GM19438 (cell line): ENCODE results near the gene PATZ1.
"Not testable (repeated sequence)": the region's sequence is repeated elsewhere in the genome, so short reads cannot be mapped to it uniquely, and the experiment has no call there.

Experiments used
- ATAC-seq: cut with Tn5 transposase; IDR thresholded peaks from one replicate; pipeline ENCODE4 v1.9.1; 2021; ENCODE audit warnings: low read depth; ENCODE audit not compliant: unreplicated experiment

The PATZ1 gene, protein sequence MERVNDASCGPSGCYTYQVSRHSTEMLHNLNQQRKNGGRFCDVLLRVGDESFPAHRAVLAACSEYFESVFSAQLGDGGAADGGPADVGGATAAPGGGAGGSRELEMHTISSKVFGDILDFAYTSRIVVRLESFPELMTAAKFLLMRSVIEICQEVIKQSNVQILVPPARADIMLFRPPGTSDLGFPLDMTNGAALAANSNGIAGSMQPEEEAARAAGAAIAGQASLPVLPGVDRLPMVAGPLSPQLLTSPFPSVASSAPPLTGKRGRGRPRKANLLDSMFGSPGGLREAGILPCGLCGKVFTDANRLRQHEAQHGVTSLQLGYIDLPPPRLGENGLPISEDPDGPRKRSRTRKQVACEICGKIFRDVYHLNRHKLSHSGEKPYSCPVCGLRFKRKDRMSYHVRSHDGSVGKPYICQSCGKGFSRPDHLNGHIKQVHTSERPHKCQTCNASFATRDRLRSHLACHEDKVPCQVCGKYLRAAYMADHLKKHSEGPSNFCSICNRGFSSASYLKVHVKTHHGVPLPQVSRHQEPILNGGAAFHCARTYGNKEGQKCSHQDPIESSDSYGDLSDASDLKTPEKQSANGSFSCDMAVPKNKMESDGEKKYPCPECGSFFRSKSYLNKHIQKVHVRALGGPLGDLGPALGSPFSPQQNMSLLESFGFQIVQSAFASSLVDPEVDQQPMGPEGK

DNA sequence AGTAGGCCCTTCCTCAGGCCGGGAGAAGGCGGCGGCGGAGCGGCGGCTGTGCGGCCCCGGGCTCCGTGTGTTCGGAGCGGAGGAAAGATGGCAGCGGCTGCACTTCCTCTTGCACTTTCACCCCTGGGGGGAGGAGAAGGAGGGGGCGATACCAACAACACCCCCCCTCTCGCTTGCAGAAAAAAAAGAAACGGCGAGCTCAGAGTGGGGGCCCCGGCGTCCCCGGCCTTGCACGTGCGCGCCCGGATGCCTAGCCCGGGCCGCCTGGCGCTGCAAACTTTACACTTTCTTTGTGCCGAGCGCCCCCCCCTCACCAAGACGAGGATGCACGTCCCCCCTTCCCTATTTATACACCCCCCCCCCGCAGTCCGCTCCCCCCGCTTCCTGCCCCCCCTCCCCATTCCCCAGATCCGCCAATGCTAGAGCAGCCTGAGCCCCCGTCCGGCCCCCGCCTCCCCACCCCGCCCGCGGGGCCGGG is at the start of gene PATZ1:
Gene PATZ1, minus strand, starts transcription at position 92 of the 478 bp plus-strand sequence. CDS start 744 bp downstream, outside the sequence.
- ATAC-seq = peak; percentile 22

DNA sequence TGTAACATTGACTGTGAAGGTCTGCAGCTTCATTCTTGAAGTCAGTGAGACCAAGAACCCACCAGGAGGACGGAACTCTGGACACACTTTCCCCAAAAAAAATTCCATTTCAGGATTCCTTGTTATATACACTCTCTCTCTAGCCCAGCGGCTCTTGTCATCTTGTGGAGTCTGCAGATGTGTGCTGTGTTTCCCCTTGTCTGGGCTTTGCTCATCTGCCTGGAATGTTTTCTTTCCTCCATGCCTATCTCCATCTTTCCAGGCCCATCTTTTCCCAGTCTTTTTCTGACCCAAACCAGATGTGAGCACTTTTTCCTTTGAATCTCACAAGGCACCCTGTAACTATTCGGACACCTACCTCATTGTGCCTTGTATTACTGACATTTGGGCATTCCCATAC is 48.2 kb upstream of the PATZ1 start:
- ATAC-seq = no peak

DNA sequence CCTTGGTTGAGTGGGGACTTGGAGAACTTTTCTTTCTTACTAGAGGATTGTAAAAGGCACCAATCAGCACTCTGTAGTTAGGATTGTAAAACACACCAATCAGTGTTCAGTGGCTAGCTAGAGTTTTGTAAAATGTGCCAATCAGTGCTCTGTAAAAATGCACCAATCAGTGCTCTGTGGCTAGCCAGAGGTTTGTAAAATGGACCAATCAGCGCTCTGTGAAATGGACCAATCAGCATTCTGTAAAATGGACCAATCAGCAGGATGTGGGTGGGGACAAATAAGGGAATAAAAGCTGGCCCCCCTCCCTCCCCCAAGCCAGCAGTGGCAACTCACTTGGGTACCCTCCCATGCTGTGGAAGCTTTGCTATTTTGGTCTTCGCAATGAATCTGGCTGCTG is 47.7 kb upstream of the PATZ1 start:
- no peak for ATAC-seq

DNA sequence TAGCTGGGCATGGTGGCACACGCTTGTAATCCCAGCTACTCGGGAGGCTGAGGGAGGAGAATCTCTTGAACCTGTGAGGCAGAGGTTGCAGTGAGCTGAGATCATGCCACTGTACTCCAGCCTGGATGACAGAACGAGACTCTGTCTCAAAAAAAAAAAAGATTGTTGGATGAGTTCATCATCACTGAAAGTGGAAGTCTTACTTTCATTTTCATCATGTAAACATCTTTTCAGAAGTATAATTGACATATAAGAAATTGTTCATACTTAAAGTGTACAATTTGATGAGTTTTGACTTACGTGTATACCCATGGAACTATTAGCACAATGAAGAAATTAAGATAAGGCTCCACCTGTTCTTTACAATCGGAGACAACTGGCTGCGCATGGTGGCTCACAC is 32.5 kb upstream of the PATZ1 start:
- not testable (repeated sequence) for ATAC-seq

DNA sequence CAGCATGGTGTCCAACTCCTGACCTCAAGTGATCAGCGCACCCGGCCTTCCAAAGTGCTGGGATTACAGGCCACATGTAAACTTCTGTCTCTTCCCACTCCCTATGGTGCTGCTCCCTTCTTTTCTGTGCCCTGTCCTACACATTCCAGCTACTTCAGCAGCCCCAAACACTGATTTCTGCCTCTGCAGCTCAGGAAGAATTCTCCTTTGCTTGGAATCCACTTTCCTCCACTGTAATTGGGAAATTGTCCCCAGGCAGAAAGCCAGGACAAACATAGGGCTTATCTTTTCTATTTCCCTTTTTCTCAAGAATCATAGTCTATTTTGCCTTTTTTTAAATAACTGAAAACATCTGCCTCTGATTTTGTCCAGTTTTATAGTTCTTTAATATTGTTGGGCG is 32.0 kb upstream of the PATZ1 start:
- ATAC-seq = no peak

DNA sequence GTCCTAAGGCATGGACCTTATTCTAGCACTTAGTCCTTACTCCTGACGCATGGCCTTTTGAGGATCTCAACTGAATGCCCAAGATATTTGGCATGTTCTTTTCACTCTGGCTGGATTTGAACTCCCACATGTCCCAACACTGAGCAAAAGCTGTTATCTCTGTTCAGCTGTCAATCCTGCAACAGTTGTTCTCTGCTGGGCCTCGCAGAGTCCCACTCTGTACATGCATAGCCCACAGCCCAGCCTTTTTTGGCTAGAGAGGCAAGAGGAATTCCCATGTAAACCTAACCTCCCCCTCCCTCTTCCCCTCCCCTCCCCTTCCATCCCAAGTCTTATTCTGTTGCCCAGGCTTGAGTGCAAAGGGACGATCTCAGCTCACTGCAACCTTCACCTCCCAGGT is 31.5 kb upstream of the PATZ1 start:
- no peak for ATAC-seq

DNA sequence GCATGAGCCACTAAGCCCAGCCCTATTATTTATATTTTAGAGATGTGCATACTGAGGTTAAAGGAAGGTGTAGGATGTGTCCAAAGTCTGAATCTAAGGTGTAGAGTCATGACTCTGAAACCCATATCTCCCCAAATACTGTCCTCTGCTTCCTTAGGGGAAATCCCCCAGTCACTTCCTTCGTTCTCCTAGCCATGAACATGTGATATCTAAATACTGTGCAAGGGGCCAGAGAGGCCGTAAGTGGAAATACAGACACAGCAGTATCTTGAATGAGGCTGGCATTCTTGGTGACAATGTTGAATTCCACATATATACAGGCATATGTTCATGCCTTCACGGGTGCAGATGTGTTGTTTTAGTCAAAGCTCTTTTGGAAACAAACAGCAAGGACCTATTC is 21.3 kb upstream of the PATZ1 start:
- no peak for ATAC-seq

DNA sequence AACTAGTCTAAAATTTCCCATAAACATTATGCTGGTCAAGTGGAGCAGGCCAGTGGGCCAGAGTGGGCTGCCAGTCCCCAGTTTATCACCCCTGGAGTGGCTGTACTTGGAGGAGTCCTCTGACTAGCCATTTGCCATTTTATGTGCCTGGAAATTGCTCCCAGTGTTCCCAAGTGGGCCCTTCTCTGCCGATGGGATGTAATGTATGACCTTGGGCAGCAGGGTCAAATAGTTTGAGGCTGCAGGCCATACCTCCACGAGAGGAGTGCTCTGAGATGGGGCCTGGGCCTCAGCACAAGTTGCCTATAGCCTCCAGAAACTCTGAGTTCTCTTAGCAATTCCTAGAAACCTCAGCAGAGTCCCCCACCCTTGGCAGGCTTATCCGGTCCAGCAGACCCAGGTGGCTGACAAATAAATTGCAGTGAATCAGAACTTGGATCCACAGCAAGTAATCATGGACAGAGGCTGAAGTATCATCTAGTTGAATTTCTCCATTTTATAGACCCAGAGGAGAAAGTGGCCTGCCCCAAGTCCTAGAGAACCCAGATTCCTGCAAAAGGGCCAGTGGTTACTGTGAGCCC is 17.8 kb upstream of the PATZ1 start:
- ATAC-seq = no peak

DNA sequence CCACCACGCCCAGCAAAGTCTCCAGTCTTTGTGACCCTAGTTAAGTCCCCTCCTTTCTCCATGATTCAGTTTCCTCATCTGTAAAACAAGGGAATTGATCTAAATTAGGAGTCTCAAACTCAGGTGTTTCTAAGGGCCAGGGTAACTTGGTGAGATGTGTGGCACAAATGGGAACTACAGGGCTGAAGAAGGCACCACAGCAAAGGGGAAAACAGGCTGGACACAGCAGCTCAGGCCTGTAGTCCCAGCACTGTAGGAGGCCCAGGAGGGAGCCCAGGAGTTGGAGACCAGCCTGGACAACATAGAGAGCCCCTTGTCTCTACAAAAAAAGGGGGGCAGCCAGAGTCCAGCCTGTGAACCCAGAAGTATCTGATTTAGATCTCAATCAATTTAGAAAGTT is 15.6 kb upstream of the PATZ1 start:
- no peak for ATAC-seq

DNA sequence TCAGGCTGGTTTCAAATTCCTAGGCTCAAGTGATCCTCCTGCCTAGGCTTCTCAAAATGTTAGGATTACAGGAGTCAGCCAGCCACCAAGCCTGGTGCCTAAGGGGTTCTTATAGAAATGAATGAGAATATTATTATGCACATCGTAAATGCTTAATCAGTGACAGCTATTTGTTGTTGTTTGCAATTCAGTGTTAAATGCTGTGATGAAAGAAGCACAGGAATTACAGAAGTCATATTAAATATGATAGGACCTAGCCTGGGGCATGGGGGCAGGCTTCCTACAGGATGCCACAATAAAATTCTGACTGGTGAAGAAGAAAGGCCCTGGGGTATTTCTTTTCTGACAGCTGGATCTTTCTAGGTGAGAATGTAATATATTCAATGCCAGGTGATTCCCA is 13.9 kb upstream of the PATZ1 start:
- ATAC-seq = no peak

DNA sequence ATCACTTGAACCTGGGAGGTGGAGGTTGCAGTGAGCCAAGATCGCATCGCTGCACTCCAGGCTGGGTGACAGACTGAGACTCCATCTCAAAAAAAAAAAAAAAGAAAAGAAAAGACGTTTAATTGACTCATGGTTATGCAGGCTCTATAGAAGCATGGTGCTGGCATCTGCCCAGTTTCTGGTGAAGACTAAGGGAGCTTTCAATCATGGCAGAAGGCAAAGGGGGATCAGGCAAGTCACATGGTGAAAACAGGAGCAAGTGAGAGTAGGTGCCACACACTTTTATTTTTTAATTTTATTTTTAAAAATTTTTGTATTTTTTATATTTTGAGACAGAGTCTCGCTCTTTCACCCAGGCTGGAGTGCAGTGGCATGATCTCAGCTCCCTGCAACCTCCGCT is 8.4 kb upstream of the PATZ1 start:
- ATAC-seq = no peak

DNA sequence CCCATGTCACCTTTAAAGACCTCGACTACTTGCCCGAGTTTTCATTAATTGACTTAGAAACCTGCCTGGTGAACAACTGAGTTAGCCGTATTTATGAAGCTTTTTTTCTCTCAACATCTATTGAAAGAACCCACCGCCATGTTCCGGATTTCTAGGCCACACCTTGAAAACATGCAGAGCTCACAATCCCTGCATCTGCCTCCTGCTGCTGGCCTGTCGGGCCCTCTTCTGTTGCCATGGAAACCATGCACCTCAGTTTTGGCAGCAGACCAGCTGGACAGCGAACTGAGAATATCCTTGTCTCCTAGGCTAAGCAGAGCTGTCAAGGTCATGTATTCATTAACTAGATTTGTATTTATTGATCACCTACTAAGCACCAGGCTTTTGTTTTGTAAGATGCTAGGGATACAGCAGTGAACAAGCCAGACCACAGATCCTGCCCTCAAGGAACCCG is 4.3 kb upstream of the PATZ1 start:
- ATAC-seq = no peak

DNA sequence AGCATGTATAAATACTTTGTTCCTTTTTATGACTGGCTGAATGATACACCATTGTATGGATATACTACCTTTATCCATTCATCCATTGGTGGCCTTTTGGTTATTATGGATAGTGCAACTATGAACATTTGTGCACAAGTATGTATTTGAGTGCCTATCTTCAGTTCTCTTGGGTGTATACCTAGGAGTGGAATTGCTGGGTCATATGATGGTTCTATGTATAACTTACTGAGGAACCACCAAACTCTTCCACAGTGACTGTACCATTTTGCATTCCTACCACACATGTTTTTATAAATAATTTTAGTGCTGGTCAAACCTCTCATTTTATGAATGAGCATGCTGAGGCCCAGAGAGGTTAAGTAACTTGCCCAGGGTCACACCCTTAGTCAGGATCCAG is 3.8 kb upstream of the PATZ1 start:
- no peak for ATAC-seq

DNA sequence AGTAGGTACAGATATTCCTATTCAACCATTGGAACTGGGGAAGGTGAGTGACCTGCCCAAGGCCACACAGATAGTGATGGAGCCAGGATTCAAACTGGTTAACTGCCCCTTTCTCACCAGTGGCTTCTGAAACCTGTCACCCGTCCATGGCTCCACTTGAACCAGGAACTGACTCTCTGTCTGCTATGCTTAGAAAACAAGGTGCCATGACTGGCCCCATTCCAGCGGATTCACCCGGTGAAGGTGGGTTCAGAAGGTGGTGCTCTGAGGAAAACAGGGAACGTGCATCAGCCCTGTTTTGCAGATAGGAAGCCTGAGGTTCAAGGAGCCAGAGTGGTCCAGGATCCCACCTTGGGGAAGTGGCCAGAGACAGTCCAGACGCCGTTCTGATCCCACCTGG is 2.6 kb upstream of the PATZ1 start:
- ATAC-seq = no peak

DNA sequence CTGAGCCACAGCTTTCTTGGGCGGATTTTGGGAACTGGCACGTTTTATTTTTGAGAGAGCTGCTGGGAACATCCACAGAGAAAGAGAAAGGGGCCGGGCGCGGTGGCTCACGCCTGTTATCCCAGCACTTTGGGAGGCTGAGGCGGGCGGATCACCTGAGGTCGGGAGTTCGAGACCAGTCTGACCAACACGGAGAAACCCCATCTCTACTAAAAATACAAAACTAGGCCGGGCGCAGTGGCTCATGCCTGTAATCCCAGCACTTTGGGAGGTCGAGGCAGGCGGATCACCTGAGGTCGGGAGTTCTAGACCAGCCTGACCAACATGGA is 1.8 kb upstream of the PATZ1 start:
- not testable (repeated sequence) for ATAC-seq

DNA sequence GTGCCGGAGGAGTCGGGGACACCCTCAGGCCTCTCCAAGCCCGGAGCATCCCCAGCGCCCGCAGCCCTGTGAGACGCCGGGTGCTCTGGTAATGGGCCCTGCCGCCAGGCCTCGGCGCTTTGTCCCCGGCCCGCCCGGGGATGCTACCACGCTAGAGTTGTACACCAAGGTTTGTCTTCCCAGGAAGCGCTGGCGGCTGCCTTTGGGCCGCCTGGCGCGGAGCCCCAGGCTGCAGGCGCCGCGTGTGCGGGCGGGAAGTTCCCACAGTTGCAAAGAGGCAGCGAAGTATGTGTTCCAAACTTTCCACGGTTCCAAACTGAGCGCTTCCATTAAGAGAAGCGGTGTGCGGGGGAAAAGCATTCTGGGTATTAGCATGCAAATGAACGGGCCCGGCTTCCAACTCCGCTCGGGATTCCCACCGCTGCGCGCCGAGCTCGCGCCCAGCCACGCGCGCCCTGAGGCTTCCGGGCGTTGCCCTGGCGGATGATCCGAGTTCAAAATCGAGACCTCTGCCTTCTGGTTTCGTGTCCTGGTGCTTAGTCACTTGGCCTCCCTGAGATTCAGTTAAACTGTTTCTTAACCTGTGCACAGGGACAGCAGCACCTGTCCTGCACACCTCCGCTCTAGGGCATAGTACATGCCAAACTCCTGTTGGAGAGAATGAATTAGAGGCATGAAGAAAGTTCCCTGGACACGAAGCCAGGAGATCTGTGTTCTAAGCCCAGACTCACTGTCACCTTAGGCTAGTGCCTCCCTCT is 1.3 kb upstream of the PATZ1 start:
- no peak for ATAC-seq

DNA sequence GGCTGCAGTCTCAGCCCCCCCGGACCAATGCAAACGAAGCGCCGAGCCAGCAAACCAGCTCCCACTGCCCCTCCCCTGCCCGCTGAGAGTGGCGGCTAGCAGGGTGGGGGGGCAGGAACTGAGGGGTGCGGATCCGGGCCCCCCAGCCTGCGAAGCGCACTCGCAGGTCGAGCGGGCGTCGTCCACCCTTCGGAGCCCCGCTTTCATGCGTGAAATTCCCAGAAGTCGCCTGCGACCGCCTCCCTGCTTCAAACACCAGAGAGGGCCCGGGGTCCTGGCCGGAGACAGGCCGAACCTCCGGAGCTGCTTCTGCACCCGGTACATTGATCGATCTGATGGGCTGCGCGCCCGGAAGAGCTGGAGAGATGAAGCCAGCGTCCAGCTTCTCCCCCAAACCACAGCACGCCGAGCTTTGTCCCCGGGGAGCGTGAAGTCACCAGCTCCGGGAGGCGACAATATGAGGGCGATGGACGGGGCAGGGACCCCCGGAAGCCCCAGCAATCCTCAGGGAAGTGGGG is 646 bp upstream of the PATZ1 start:
- ATAC-seq = no peak

DNA sequence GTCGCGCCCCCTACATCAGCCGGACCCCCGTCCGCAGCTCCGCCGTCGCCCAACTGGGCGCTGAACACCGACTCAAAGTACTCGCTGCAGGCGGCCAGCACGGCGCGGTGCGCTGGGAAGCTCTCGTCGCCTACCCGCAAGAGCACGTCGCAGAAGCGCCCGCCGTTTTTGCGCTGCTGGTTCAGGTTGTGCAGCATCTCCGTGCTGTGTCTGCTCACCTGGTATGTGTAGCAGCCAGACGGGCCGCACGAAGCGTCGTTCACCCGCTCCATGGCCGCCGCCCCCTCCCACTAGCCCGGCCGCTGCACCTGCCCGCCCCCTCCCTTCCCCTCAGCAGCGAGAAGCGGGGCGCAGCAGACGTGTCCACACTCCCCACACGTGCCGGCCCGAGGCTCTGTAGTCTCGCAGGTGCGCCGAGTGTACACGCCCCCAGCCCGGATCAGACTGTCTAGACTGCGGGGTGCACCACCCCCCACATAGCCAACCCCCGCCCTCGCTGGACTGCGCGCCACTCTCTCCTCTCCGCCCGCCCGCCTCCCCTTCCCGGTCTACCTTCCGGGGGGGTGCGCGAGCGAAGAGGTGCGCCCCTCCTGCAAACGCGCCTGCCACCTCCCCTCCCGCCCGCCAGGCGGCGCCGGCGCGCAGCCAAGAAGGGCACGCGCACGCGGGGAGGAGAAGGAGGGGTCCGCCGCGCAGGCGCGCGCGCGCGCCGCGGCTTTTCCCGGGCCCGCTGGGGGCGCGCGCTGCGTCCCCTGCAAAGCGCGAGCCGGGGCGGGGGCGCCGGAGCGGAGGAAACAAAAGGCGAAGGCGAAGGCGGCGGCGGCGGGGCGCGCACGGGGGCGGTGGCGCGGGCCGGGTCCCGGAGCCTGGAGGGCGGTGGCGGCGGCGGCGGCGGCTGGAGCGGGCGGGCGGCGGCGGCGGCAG is 553 bp downstream of the PATZ1 start:
- ATAC-seq = peak; percentile 33

DNA sequence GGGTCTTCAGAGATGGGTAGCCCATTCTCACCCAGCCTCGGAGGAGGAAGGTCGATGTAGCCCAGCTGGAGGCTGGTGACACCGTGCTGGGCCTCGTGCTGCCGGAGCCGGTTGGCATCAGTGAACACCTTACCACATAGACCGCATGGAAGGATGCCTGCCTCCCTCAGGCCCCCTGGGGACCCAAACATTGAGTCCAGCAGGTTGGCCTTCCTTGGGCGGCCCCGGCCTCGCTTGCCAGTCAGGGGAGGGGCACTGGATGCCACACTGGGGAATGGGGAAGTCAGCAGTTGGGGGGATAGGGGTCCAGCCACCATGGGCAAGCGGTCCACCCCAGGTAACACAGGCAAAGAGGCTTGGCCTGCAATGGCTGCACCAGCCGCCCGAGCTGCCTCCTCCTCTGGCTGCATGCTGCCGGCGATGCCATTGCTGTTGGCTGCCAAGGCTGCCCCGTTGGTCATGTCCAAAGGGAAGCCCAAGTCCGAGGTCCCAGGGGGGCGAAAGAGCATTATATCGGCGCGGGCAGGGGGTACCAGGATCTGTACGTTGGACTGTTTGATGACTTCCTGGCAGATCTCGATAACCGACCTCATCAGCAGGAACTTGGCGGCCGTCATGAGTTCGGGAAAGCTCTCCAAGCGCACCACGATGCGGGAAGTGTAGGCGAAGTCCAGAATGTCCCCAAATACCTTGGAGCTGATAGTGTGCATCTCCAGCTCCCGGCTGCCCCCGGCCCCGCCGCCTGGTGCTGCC is 1.4 kb downstream of the PATZ1 start:
- no peak for ATAC-seq
